Retinal pigment epithelial cell (primary cell): ENCODE data around the gene RSPH9.

Experiments
- DNase-seq: peaks from one replicate; pipeline ENCODE4 v3.0.0-alpha.2; 2010; ENCODE audit warnings: low read depth
- H3K4me3 ChIP-seq: 2 replicates; pipeline ENCODE4 v1.5.1; 2011; ENCODE audit warnings: mild to moderate bottlenecking, low read length, control low read depth, moderate library complexity
- TF ChIP-seq, protein P1 (sequence below): conservative IDR thresholded peaks from 2 replicates; pipeline ENCODE4 v1.5.1; 2011; ENCODE audit warnings: low read depth, low read length, control low read depth, inconsistent platforms

Gene RSPH9

DNA sequence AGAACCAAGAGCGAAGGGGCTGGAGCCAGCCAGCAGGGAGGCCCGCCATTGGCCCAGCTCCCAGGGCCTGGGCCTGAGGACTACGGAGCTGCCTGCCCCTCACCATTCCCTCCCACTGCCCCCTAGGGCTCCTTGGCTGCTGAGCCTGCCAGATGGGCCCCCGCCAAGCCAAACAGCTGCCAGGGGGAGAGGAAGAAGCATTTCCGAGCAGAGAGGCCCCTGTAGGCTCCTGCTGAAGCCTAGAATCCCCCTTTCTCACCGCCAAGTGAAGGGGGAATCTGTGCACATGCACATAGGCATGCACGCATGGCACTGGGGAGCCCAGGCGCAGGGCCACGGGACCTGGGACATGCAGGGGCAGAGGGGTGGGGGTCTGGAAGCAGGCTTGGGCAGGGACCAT is 71.3 kb downstream of the RSPH9 start:
- H3K4me3 ChIP-seq = no peak overlapping the region
- no peak for DNase-seq
- TF ChIP-seq, protein P1, sequence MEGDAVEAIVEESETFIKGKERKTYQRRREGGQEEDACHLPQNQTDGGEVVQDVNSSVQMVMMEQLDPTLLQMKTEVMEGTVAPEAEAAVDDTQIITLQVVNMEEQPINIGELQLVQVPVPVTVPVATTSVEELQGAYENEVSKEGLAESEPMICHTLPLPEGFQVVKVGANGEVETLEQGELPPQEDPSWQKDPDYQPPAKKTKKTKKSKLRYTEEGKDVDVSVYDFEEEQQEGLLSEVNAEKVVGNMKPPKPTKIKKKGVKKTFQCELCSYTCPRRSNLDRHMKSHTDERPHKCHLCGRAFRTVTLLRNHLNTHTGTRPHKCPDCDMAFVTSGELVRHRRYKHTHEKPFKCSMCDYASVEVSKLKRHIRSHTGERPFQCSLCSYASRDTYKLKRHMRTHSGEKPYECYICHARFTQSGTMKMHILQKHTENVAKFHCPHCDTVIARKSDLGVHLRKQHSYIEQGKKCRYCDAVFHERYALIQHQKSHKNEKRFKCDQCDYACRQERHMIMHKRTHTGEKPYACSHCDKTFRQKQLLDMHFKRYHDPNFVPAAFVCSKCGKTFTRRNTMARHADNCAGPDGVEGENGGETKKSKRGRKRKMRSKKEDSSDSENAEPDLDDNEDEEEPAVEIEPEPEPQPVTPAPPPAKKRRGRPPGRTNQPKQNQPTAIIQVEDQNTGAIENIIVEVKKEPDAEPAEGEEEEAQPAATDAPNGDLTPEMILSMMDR = no peak

DNA sequence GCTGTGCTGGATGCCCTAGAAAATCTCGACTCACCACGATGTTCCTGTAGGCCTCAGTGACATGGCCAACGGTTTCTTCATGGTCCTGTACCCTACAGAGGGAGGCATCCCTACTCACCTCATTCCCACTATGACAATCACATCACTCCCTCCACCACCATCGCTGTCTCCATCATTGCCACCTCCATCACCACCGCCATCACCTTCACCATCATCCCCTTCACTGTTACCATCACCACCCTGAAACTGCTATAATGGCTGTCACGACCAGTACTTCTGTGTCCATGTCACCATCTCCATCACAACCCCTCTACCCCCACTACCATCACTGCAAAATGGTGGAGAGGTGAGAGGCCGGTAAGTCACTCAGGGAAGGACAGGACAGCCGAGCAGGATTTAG is 72.6 kb downstream of the RSPH9 start:
- no peak for DNase-seq
- no peak overlapping the region for H3K4me3 ChIP-seq
- TF ChIP-seq, protein P1 = no peak

DNA sequence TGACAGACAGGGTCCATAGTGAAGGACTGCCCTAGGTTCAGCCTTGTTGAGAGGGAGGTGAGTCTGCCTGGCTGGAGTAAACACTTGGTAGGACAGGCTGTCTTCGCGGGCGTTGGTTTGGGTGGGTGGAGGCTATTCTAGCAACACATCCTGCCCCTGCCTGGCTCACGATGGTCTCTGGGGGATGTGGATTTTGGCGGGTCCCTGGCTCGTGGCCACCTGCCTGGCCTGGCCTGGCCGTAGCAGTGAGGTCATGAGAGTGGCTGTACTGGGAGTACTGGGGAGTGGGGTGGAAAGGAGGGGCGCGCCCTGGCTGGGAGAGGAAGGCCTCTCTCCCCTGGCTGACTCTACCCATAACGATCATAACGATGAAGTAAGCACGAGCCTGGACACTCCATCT is 73.0 kb downstream of the RSPH9 start:
- DNase-seq = no peak
- H3K4me3 ChIP-seq = no peak overlapping the region
- TF ChIP-seq, protein P1 = no peak

DNA sequence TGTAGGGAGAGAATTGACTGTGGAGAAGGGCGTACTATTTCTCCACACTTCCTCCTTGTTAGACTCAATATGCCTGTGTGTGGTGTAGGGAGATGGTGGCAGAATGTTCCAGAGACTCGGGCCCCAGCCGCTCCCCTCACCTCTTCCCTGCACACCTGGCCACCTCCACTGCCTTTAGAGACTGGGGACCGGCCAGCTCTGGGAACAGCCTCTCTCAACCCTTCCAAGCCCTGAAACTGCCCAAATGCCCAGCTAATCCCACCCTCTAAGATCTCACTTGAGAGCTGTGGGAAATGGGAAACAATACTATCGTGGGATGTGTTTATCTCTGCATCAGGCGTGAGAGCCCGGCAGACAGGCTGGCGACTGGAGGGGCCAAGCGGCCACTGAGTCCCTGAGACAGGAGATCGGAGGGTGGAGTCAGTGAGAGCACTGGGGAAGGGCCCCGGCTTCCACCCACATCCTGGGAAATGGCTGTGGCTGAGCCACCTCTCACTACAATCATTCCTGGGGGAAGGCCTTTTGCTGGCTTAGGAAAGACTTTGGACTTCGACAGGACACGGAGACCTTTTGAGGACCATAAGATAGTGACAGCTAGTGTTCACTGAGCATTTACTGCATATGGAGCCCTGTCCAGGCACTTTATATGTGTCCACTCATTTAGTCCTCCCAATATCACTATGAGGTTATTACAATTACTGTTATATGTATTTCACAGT is 73.7 kb downstream of the RSPH9 start:
- DNase-seq = no peak
- no peak overlapping the region for H3K4me3 ChIP-seq
- TF ChIP-seq, protein P1 = no peak

DNA sequence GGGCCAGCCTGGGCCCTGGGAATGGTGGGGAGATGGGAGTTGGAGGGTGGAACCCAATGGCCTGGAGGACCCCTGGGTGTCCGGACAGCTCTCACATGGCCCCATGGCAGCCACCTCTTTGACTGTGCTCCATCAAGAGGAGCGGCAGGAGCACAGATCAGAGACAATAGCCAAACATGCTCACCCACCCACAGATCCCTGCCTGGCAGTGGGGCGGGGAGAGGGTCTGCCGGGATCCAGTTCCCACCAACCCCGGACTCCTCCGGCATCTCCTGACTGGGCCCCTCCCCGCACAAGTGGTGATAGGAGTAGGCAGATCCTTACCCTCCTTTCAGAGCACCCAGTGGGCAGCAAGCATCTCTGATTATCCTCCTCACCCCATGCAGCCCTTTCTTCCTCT is 74.7 kb downstream of the RSPH9 start:
- DNase-seq = no peak
- TF ChIP-seq, protein P1 = no peak
- no peak overlapping the region for H3K4me3 ChIP-seq

DNA sequence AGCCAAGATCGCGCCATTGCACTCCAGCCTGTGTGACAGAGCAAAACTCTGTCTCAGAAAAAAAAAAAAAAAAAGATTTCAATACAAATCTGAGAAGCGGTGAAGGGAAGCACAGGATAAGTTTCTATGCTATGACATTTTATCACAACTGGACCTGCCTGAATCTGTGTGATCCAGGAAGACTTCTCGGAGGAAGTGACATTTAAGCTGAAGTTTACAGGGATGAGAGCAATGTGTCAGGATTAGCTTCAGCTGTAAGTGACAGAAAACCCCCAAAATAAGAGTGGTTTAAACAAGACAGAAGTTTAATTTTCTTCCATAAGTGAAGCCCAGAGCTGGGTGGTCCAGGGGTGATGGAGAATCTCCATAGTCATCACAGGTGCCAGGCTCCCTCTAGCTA is 76.2 kb downstream of the RSPH9 start:
- DNase-seq = no peak
- TF ChIP-seq, protein P1 = no peak
- no peak overlapping the region for H3K4me3 ChIP-seq
